Stomach (tissue), 4 donors: ENCODE results near the gene LDAH.

Experiments used
- POLR2A ChIP-seq, 4 donors: fragments of 450-650 bp; IDR thresholded peaks; one replicate each; pipeline ENCODE4 v1.6.1; 2016; ENCODE audit warnings: antibody characterized with exemption in 4 of 4, control low read depth in 2 of 4, mild to moderate bottlenecking in 1 of 4, moderate library complexity in 1 of 4
- POLR2AphosphoS5 ChIP-seq, 3 donors: sonication (generic); formaldehyde crosslinking; IDR thresholded peaks; one replicate each; pipeline ENCODE4 v1.6.1; 2016; ENCODE audit warnings: antibody characterized with exemption in 3 of 3

- TF ChIP-seq POLR2AphosphoS5 (IDR thresholded peaks at IDR 0.05) (no peak), POLR2A (IDR thresholded peaks at IDR 0.05) (no peak)
These were observed 165.2 kb downstream of the LDAH start for GRCh38 chr2:20657522-20658235.
